Hematopoietic multipotent progenitor cell treated with erythropoietin and hydrocortisone succinate and interleukin-3 and kit ligand, for 6 days (in vitro differentiated cells): ENCODE measurements around the gene F10.

Source experiments
- DNase-seq: peaks from one replicate; pipeline ENCODE4 v3.0.0-alpha.2; 2015

Gene F10

GRCh38 chr13:113140677-113141600, 18.3 kb downstream of the F10 start:
- no peak for DNase-seq

GRCh38 chr13:113141601-113141970, 19.0 kb downstream of the F10 start:
- no peak for DNase-seq

- DNase-seq: no peak
Observed at GRCh38 chr13:113142876-113143275, 20.3 kb downstream of the F10 start.

DNA sequence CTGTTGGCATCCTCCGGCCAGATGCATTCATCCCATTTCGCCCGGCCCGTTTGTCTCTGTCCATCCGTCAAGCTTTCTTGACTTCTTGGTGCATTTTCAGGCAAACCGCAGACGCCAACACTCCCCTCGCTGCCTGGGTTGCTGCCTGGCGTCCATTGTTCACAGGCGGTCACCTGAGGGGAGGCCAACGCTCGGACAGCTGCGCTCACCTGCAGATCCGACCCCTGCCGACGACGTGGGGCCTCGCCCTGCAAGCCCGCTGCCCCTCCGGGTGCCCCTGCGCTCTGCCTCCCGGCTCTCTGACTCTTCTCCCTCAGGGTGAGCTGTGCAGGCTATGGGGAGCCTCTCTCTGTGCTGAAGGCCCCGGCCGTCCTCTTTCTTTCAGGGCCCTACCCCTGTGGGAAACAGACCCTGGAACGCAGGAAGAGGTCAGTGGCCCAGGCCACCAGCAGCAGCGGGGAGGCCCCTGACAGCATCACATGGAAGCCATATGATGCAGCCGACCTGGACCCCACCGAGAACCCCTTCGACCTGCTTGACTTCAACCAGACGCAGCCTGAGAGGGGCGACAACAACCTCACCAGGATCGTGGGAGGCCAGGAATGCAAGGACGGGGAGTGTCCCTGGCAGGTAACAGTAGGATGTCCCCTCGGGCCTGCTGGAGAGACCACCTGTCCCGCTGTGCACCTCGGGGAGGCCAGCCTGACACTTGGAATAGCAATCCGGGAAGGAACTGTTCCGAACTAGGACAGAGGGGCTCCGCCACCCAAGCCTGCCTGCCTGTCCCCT, 21.1 kb downstream of the F10 start:
- no peak for DNase-seq

DNA sequence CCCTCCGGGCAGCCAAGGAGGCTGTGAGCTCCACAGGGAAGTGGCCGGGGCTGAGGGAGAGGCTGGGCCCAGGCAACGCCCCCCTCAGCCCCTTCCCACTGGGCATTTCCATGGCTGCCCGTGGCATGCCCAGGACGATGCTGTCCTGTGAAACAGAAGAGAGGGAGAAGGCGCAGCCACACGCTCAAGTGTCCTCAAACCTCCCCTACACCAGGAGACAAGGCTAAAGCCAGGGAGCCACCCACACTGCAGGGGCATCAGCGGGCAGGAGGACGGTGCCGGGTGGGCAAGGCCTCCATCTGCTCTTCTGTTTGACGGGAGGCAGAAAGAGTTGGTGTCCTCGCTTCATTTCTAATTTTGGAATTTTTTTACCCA, 21.6 kb downstream of the F10 start:
- DNase-seq: no peak

DNA sequence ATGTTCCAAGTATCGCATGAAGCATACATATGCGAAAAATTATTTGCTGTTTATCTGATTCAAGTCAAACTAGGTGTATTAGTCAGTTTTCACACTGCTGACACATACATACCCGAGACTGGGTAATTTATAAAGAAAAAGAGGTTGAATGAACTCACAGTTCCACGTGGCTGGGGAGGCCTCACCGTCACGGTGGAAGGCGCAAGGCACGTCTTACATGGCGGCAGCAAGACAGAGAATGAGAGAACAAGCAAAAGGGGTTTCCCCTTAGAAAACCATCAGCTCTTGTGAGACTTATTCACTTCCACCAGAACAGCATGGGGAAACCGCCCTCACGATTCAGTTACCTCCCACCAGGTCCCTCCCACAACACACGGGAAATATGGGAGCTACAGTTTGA, 22.9 kb downstream of the F10 start:
- DNase-seq: no peak

- no peak for DNase-seq
Observed at GRCh38 chr13:113145911-113146598, 23.5 kb downstream of the F10 start.

- no peak for DNase-seq
Observed at GRCh38 chr13:113146750-113147149, 24.2 kb downstream of the F10 start.

- no peak for DNase-seq
Observed at GRCh38 chr13:113147206-113147605, 24.6 kb downstream of the F10 start.

DNA sequence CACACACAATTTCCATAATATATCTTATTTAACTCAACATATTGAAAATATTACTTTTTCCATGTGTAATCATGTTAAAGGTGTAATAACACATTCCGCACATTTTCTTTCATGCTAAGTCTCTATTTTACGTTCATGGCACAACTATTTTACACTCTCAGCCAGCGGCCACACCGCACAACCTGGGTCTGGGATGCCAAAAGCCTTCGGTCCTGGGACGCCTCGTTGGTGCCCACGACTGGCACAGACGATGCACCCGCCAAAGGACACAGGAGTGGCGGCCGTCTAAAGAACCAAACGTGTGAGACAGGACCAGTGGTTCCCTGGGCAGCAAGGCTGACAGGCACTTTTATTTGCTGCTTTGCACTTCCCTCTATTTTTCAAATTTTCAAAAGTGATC, 25.8 kb downstream of the F10 start:
- no peak for DNase-seq

GRCh38 chr13:113148940-113149503, 26.4 kb downstream of the F10 start:
- no peak for DNase-seq

GRCh38 chr13:113149711-113150549, 27.3 kb downstream of the F10 start:
- no peak for DNase-seq

DNA sequence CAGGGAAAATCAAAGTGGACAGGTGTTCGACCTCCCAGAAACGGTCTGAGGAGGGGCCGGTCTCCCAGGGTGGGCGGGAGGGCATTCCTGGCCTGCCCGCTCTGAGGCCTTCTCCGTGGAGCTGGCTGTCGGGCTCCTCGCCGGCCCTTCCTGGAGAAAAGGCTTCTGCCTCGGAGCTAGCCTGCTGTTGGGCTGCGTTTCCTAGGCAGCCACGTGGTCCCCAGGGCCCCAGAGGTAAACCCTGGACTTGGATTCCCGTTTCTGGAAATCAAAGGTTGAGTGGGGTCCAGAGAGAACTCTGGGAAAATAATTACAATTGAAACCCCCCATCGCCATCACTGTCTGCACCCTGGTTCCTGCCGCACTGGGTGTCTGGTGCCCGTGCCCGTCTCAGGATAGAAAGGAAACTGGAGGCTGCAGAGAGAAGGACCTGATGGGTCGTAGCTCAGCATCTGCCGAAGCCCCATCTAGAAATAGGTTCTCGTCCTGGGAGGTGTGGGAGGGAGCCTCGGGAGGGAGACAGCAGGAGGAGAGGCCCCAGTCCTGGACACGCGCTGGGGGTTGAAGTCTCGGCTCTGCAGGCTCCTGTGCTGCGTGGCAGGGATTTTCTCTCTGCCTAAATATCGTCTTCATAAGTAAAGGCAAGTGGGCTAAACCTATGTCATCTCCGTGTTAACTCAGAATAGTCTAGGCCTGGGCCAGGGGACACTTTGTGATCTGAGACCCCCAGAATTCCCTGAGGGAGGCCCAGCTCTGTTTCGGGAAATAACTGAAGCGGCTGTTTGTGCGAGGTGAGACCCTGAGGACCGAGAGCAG, 28.2 kb downstream of the F10 start:
- no peak for DNase-seq

GRCh38 chr13:113151745-113152690, 29.4 kb downstream of the F10 start:
- peak; percentile 40 for DNase-seq

DNA sequence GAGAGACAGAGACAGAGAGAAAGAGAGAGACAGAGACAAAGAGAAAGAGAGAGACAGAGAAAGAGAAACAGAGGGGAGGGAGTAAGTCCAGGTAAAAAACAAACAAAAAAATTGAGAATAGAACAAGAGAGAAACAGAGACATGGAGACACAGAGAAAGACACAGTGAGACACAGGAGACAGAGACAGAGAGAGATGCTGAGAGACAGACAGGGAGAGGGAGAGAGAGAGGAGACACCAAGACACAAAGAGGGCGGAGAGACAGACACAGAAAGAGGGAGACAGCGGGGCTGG, 30.0 kb downstream of the F10 start:
- no peak for DNase-seq

DNA sequence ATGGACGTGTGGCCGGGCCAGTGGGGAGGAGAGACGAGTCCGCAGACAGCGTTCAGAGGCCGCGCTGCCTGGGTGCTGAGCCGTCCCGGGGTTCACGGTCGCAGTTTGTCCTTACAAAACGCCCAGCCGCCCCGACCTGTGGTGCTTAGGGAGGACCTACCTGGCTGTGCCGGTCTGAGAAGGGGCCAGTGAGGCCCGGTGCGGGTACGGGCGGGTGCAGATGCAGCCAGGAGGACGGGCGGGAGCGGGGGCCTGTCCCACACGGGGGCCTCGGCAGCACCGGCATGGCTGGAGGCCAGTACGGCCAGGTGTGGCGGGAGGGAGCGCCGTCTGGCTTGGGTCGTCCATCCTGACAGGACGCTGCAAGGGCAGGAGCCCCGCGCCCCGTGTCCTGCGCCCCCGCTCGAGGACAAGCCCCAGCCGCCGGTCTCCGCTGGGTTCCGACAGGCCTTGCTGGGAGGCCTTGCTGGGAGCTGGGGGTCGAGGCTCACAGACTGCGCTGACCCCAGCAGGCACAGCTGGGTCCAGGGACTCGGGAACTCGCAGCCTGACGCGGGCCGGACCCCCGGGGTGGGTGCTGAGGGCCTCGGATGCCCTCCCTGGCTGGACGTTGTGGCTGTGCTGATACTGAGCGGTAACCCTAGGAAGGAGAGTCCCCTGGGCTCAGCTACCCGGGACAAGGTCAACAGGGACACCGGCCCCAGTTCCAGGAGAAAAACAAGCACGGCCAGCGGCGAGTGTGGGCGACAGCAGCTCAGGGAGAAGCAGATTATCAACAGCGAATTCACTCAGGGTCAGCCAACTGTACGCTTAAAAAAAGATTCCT, 30.6 kb downstream of the F10 start:
- peak; percentile 33 for DNase-seq

- DNase-seq: peak; percentile 83
Observed at GRCh38 chr13:113153810-113154748, 31.5 kb downstream of the F10 start.

- peak; percentile 61 for DNase-seq
Observed at GRCh38 chr13:113155201-113155600, 32.6 kb downstream of the F10 start.
